ENCODE results near the gene COA1. TPM values are rescaled to one million over a fixed set of nuclear protein-coding genes. Genes with fewer than 3 reads are reported as not detected.
"Not testable (repeated sequence)": the region's sequence is repeated elsewhere in the genome, so short reads cannot be mapped to it uniquely, and the experiment has no call there.

The COA1 gene
- polyA plus RNA-seq, 3 donors: 25.6 to 57.8 (median 56.2) TPM

DNA sequence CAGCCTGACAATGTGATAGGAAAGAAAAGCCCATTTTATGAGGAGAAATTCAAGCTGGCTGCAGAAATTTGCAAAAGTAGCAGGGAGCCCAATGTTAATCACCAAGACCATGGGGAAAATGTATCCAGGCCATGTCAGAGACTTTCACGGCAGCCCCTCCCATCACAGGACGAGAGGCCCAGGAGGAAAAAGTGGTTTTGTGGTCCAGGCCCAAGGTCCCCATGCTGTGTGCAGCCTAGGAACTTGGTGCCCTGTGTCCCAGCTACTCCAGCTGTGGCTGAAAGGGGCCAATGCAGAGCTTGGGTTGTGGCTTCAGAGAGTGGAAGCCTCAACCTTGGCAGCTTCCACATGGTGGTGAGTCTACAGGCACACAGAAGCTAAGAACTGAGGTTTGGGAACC lies 12.7 kb downstream of the COA1 start:
- Mint-ChIP-seq H3K27ac (peak overlapping the region in 1 of 7 donors; percentile 63), H3K9me3 (peaks cover 0 to 5% (median 4%) of the 10 kb centered on the region in 7 donors), H3K36me3 (peaks cover 22 to 23% of the 10 kb centered on the region in 2 donors), H3K4me3 (no peak overlapping the region), H3K4me1 (peaks cover 18% of the 10 kb centered on the region), H3K27me3 (ENCODE audit: low read depth in 3 of 3) (peaks cover 0 to 3% (median 0%) of the 10 kb centered on the region in 3 donors)
- Histone ChIP-seq H3K4me3 (replicated peaks in 1 of 3; ENCODE audit: low read depth in 2 of 3, low read length in 3 of 3) (no peak overlapping the region), H2AFZ (ENCODE audit: insufficient read depth, low read depth, low read length, poor library complexity, severe bottlenecking) (no peak overlapping the region), H3K9ac (ENCODE audit: insufficient read depth, low read length, poor library complexity, severe bottlenecking) (no peak overlapping the region), H3K36me3 (replicated peaks in 1 of 2; ENCODE audit: control insufficient read depth in 1 of 2, insufficient read depth in 2 of 2, low read length in 2 of 2) (peaks cover 0 to 7% of the 10 kb centered on the region in 2 donors), H3K4me1 (ENCODE audit: control insufficient read depth in 1 of 2, insufficient read depth in 2 of 2, low read length in 2 of 2) (peaks cover 0 to 4% of the 10 kb centered on the region in 2 donors), H3K79me2 (ENCODE audit: insufficient read depth, low read length) (peaks cover 91% of the 10 kb centered on the region), H3K27ac (ENCODE audit: low read depth in 1 of 2, low read length in 2 of 2) (peak overlapping the region in 1 of 2 donors; percentile 20), H3K4me2 (replicated peaks; ENCODE audit: extremely low read depth, low read length, poor library complexity, severe bottlenecking) (no peak overlapping the region), H4K20me1 (ENCODE audit: insufficient read depth, low read length) (peaks cover 17% of the 10 kb centered on the region), H3K27me3 (ENCODE audit: control insufficient read depth in 2 of 2, insufficient read depth in 2 of 2, low read length in 2 of 2) (no peaks in the 10 kb centered on the region), H3K9me3 (replicated peaks in 1 of 2; ENCODE audit: control insufficient read depth in 1 of 2, insufficient read depth in 1 of 2, low read length in 2 of 2) (no peaks in the 10 kb centered on the region)
- 50% methylated on average over 2 of the region's 2 CpGs for WGBS (ENCODE audit: insufficient coverage)
- DNase-seq: no peak
- TF ChIP-seq, protein P1, sequence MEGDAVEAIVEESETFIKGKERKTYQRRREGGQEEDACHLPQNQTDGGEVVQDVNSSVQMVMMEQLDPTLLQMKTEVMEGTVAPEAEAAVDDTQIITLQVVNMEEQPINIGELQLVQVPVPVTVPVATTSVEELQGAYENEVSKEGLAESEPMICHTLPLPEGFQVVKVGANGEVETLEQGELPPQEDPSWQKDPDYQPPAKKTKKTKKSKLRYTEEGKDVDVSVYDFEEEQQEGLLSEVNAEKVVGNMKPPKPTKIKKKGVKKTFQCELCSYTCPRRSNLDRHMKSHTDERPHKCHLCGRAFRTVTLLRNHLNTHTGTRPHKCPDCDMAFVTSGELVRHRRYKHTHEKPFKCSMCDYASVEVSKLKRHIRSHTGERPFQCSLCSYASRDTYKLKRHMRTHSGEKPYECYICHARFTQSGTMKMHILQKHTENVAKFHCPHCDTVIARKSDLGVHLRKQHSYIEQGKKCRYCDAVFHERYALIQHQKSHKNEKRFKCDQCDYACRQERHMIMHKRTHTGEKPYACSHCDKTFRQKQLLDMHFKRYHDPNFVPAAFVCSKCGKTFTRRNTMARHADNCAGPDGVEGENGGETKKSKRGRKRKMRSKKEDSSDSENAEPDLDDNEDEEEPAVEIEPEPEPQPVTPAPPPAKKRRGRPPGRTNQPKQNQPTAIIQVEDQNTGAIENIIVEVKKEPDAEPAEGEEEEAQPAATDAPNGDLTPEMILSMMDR (IDR thresholded peaks at IDR 0.05): no peak
- intact Hi-C loops (cut with micrococcal nuclease): loop anchor here in 1 of 2 donors (10.0 kb wide), 1 partner anchor 262 kb away; no protein-coding TSS in a partner anchor

DNA sequence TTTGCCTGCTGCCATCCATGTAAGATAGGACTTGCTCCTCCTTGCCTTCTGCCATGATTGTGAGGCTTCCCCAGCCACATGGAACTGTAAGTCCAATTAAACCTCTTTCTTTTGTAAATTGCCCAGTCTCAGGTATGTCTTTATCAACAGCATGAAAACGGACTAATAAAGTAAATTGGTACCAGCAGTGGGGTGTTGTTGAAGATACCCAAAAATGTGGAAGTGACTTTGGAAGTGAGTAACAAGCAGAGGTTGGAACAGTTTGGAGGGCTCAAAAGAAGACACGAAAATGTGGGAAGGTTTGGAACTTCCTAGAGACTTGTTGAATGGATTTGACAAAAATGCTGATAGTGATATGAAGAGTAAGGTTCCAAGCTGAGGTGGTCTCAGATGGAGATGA lies 13.4 kb downstream of the COA1 start:
- intact Hi-C loops (cut with micrococcal nuclease): loop anchor here in 1 of 2 donors (10.0 kb wide), 1 partner anchor 261 kb away; no protein-coding TSS in a partner anchor
- not testable (repeated sequence) for H3K36me3 ChIP-seq (replicated peaks in 1 of 2; ENCODE audit: control insufficient read depth in 1 of 2, insufficient read depth in 2 of 2, low read length in 2 of 2); H3K27me3 Mint-ChIP-seq (ENCODE audit: low read depth in 3 of 3); DNase-seq; H3K9me3 ChIP-seq (replicated peaks in 1 of 2; ENCODE audit: control insufficient read depth in 1 of 2, insufficient read depth in 1 of 2, low read length in 2 of 2); H3K4me2 ChIP-seq (replicated peaks; ENCODE audit: extremely low read depth, low read length, poor library complexity, severe bottlenecking); H3K4me3 Mint-ChIP-seq; H3K9me3 Mint-ChIP-seq; H3K27me3 ChIP-seq (ENCODE audit: control insufficient read depth in 2 of 2, insufficient read depth in 2 of 2, low read length in 2 of 2); H3K4me3 ChIP-seq (replicated peaks in 1 of 3; ENCODE audit: low read depth in 2 of 3, low read length in 3 of 3); H3K4me1 ChIP-seq (ENCODE audit: control insufficient read depth in 1 of 2, insufficient read depth in 2 of 2, low read length in 2 of 2); H2AFZ ChIP-seq (ENCODE audit: insufficient read depth, low read depth, low read length, poor library complexity, severe bottlenecking); H3K27ac ChIP-seq (ENCODE audit: low read depth in 1 of 2, low read length in 2 of 2); H3K9ac ChIP-seq (ENCODE audit: insufficient read depth, low read length, poor library complexity, severe bottlenecking)
- Histone ChIP-seq H4K20me1 (ENCODE audit: insufficient read depth, low read length) (peaks cover 14% of the 10 kb centered on the region), H3K79me2 (ENCODE audit: insufficient read depth, low read length) (peaks cover 91% of the 10 kb centered on the region)
- Mint-ChIP-seq H3K27ac (peak overlapping the region in 2 of 7 donors; percentile 0 to 6), H3K4me1 (peaks cover 17% of the 10 kb centered on the region), H3K36me3 (peaks cover 22 to 23% of the 10 kb centered on the region in 2 donors)
- WGBS (ENCODE audit: insufficient coverage): 100% methylated on average over 2 of the region's 2 CpGs
